Stomach (tissue), 9 donors: ENCODE results near the gene IL17RC. TPM values are rescaled to one million over a fixed set of nuclear protein-coding genes. Genes with fewer than 3 reads are reported as not detected.

Source experiments
- DNase-seq, 2 donors: peaks; one replicate each; pipeline versions ENCODE4 v3.0.0 to v3.0.0-alpha.2; 2013 to 2019
- H3K27ac ChIP-seq, 5 donors: fragments of 200-600 bp in 4 of 5; sonication (generic) in 4 of 5; one replicate each; pipeline ENCODE4 v1.5.1; 2013 to 2019; ENCODE audit warnings: mild to moderate bottlenecking in 1 of 5, moderate library complexity in 1 of 5
- H3K27me3 ChIP-seq, 3 donors: fragments of 200-600 bp; sonication (generic); one replicate each; pipeline ENCODE4 v1.5.1; 2017 to 2019; ENCODE audit warnings: mixed run types in 1 of 3
- H3K36me3 ChIP-seq, 4 donors: fragments of 200-600 bp; sonication (generic); 1 replicate in 3 of 4; 2 replicates in 1 of 4; pipeline ENCODE4 v1.5.1; 2016 to 2019
- H3K4me1 ChIP-seq, 4 donors: fragments of 200-600 bp; sonication (generic); one replicate each; pipeline ENCODE4 v1.5.1; 2016 to 2019
- H3K4me3 ChIP-seq, 4 donors: fragments of 200-600 bp; sonication (generic) in 3 of 4; one replicate each; pipeline ENCODE4 v1.5.1; 2016 to 2019; ENCODE audit warnings: mild to moderate bottlenecking in 1 of 4
- H3K9me3 ChIP-seq, 4 donors: fragments of 200-600 bp; sonication (generic); one replicate each; pipeline ENCODE4 v1.5.1; 2016 to 2019
- EP300 ChIP-seq: sonication (generic); formaldehyde crosslinking; IDR thresholded peaks from one replicate; pipeline ENCODE4 v1.6.1; 2017; ENCODE audit warnings: antibody characterized with exemption
- POLR2A ChIP-seq, 4 donors: fragments of 450-650 bp; IDR thresholded peaks; one replicate each; pipeline ENCODE4 v1.6.1; 2016; ENCODE audit warnings: antibody characterized with exemption in 4 of 4, control low read depth in 2 of 4, mild to moderate bottlenecking in 1 of 4, moderate library complexity in 1 of 4
- POLR2AphosphoS5 ChIP-seq, 3 donors: sonication (generic); formaldehyde crosslinking; IDR thresholded peaks; one replicate each; pipeline ENCODE4 v1.6.1; 2016; ENCODE audit warnings: antibody characterized with exemption in 3 of 3
- WGBS, 5 donors: extraction: QIAGEN DNeasy Blood & Tissue Kit in 3 of 5; methylation state at CpG; one replicate each; pipeline versions ENCODE4 v1.1.5 to v1.1.7; 2013 to 2018; 5-methylcytosine and 5-hydroxymethylcytosine counted together
- intact Hi-C: fragments of 100-400 bp; cut with DNase I; formaldehyde crosslinking; loops from one replicate; pipeline ENCODE4 v1.15.1; 2023; ENCODE audit warnings: low total_unique reads
- polyA plus RNA-seq, 3 donors: library from polyadenylated mRNA; stranded (reverse); fragments of 200-250 nt; gene quantifications; one replicate each; pipeline ENCODE4 v1.2.3, GENCODE V29; 2013
- total RNA-seq, 5 donors: library from RNA; depleted of rRNA; stranded (reverse); fragments of >200 nt; gene quantifications; one replicate each; pipeline versions ENCODE4 v1.1.0 to v1.2.3, GENCODE V29; 2014 to 2016
- TF ChIP-seq, protein P1 (sequence below), 7 experiments: fragments of 450-650 bp in 4 of 7; fragments of 200-600 bp in 3 of 7; sonication (generic) in 3 of 7; IDR thresholded peaks; one replicate each; pipeline ENCODE4 v1.5.1; 2016 to 2019; ENCODE audit warnings: antibody characterized with exemption in 7 of 7, control low read depth in 2 of 7, mild to moderate bottlenecking in 1 of 7
- donor health status: healthy with polysubstance abuse.
- donor health status: Bipolar disorder and iron deficiency.
- donor health status: healthy.

Gene IL17RC
- total and polyA plus RNA-seq, 8 donors: 20.1 to 284 (median 33.1) TPM

GRCh38 chr3:9881441-9881840, 35.5 kb upstream of the IL17RC start:
- Histone ChIP-seq H3K9me3 (no peaks in the 10 kb centered on the region), H3K36me3 (no peaks in the 10 kb centered on the region), H3K27me3 (no peaks in the 10 kb centered on the region), H3K4me1 (no peaks in the 10 kb centered on the region), H3K27ac (no peak overlapping the region), H3K4me3 (no peak overlapping the region)
- 84 to 90% (median 86%) methylated on average over 1 of the region's 1 CpG for WGBS, 5 donors
- intact Hi-C loops: no loop called here
- DNase-seq: no peak
- TF ChIP-seq POLR2AphosphoS5 (IDR thresholded peaks at IDR 0.05) (no peak), POLR2A (IDR thresholded peaks at IDR 0.05) (no peak), EP300 (no peak)
- TF ChIP-seq, protein P1, sequence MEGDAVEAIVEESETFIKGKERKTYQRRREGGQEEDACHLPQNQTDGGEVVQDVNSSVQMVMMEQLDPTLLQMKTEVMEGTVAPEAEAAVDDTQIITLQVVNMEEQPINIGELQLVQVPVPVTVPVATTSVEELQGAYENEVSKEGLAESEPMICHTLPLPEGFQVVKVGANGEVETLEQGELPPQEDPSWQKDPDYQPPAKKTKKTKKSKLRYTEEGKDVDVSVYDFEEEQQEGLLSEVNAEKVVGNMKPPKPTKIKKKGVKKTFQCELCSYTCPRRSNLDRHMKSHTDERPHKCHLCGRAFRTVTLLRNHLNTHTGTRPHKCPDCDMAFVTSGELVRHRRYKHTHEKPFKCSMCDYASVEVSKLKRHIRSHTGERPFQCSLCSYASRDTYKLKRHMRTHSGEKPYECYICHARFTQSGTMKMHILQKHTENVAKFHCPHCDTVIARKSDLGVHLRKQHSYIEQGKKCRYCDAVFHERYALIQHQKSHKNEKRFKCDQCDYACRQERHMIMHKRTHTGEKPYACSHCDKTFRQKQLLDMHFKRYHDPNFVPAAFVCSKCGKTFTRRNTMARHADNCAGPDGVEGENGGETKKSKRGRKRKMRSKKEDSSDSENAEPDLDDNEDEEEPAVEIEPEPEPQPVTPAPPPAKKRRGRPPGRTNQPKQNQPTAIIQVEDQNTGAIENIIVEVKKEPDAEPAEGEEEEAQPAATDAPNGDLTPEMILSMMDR (IDR thresholded peaks at IDR 0.05): no peak

- Histone ChIP-seq H3K27me3 (no peaks in the 10 kb centered on the region), H3K27ac (no peak overlapping the region), H3K9me3 (no peaks in the 10 kb centered on the region), H3K4me3 (no peak overlapping the region), H3K36me3 (no peaks in the 10 kb centered on the region), H3K4me1 (no peaks in the 10 kb centered on the region)
- no peak for DNase-seq
- intact Hi-C loops: no loop called here
- TF ChIP-seq POLR2A (IDR thresholded peaks at IDR 0.05): no peak
- TF ChIP-seq, protein P1 (IDR thresholded peaks at IDR 0.05): no peak
- no peak for TF ChIP-seq EP300
- no peak for TF ChIP-seq POLR2AphosphoS5 (IDR thresholded peaks at IDR 0.05)
- WGBS, 5 donors: 76 to 82% (median 80%) methylated on average over 7 of the region's 7 CpGs
Observed at GRCh38 chr3:9883706-9884554, 33.0 kb upstream of the IL17RC start.

GRCh38 chr3:9884555-9885165, 32.2 kb upstream of the IL17RC start:
- H3K27ac ChIP-seq: no peak overlapping the region

DNA sequence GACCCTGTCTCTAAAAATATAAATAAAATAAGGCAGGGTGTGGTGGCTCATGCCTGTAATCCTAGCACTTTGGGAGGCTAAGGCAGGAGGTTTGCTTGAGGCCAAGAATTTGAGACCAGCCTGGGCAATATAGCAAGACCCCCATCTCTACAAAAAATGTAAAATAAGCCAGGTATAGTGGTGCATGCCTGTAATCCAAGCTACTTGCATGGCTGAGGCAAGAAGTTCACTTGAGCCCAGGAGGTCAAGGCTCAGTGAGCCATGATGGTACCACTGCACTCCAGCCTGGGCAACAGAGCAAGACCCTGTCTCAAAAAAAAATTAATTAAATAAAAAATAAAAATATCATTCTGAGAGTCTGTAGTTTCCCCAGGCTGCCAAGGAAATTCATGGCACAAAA, 30.6 kb upstream of the IL17RC start:
- TF ChIP-seq, protein P1 (IDR thresholded peaks at IDR 0.05): no peak
- TF ChIP-seq POLR2AphosphoS5 (IDR thresholded peaks at IDR 0.05): no peak
- no peak for TF ChIP-seq POLR2A (IDR thresholded peaks at IDR 0.05)
- no peak for TF ChIP-seq EP300
- DNase-seq: no peak

More at GRCh38 chr3:9884555-9885165, 32.2 kb upstream of the IL17RC start:
- DNase-seq: peak in 1 of 2 donors; percentile 38
- 73 to 86% (median 81%) methylated on average over 11 of the region's 11 CpGs for WGBS, 5 donors
- Histone ChIP-seq H3K4me3 (no peak overlapping the region), H3K27me3 (no peaks in the 10 kb centered on the region), H3K4me1 (peaks cover 0 to under 1% (median 0%) of the 10 kb centered on the region in 4 donors), H3K36me3 (no peaks in the 10 kb centered on the region), H3K9me3 (no peaks in the 10 kb centered on the region)
- intact Hi-C loops: no loop called here
- no peak for TF ChIP-seq EP300
- TF ChIP-seq, protein P1 (IDR thresholded peaks at IDR 0.05): no peak
- no peak for TF ChIP-seq POLR2AphosphoS5 (IDR thresholded peaks at IDR 0.05)
- TF ChIP-seq POLR2A (IDR thresholded peaks at IDR 0.05): no peak

More for the DNA sequence above, 30.6 kb upstream of the IL17RC start:
- H3K36me3 ChIP-seq: no peaks in the 10 kb centered on the region
- no peaks in the 10 kb centered on the region for H3K27me3 ChIP-seq
- no peak overlapping the region for H3K4me3 ChIP-seq
- intact Hi-C loops: no loop called here
- no peaks in the 10 kb centered on the region for H3K9me3 ChIP-seq
- H3K4me1 ChIP-seq: peaks cover 8 to 11% (median 9%) of the 10 kb centered on the region in 4 donors
- H3K27ac ChIP-seq: no peak overlapping the region
